Neuronal stem cell (in vitro differentiated cells): ENCODE results near the gene RTN4RL2.

Experiments used
- DNase-seq: peaks from one replicate; pipeline ENCODE4 v3.0.0-alpha.2; 2013; ENCODE audit warnings: low spot score
- H2AFZ ChIP-seq: one replicate; pipeline ENCODE4 v1.6.1; 2013; ENCODE audit warnings: mild to moderate bottlenecking, low read length, inconsistent platforms
- H2AK5ac ChIP-seq: 2 replicates; pipeline ENCODE4 v1.6.1; 2013; ENCODE audit warnings: low read depth, mild to moderate bottlenecking, inconsistent platforms, low read length, moderate library complexity, mixed read lengths
- H2BK120ac ChIP-seq: 2 replicates; pipeline ENCODE4 v1.6.1; 2013; ENCODE audit warnings: low read depth, mild to moderate bottlenecking, inconsistent platforms, low read length, moderate library complexity, mixed read lengths
- H2BK12ac ChIP-seq: one replicate; pipeline ENCODE4 v1.6.1; 2013; ENCODE audit warnings: low read length, inconsistent platforms
- H2BK15ac ChIP-seq: 2 replicates; pipeline ENCODE4 v1.6.1; 2013; ENCODE audit warnings: mild to moderate bottlenecking, low read length, inconsistent platforms, mixed read lengths
- H2BK5ac ChIP-seq: one replicate; pipeline ENCODE4 v1.6.1; 2013; ENCODE audit warnings: inconsistent platforms, mild to moderate bottlenecking, low read length, moderate library complexity
- H3K14ac ChIP-seq: one replicate; pipeline ENCODE4 v1.6.1; 2013; ENCODE audit warnings: low read length, inconsistent platforms
- H3K18ac ChIP-seq: 2 replicates; pipeline ENCODE4 v1.6.1; 2013; ENCODE audit warnings: low read length, inconsistent platforms
- H3K23ac ChIP-seq: 2 replicates; pipeline ENCODE4 v1.6.1; 2013; ENCODE audit warnings: low read depth, mild to moderate bottlenecking, mixed read lengths, low read length, inconsistent platforms; ENCODE audit not compliant: poor library complexity
- H3K27ac ChIP-seq: replicated peaks from 3 replicates; pipeline ENCODE4 v1.5.1; 2013; ENCODE audit warnings: low read length, inconsistent platforms
- H3K27me3 ChIP-seq, 3 experiments: 2 replicates each; pipeline ENCODE4 v1.6.1; 2013; ENCODE audit warnings: low read length in 3 of 3, mild to moderate bottlenecking in 2 of 3, inconsistent platforms in 1 of 3, low read depth in 1 of 3, mixed read lengths in 1 of 3, moderate library complexity in 1 of 3; ENCODE audit not compliant: control insufficient read depth in 3 of 3, insufficient read depth in 3 of 3
- H3K36me3 ChIP-seq, 2 donors: replicated peaks in 1 of 2; 2 replicates each; pipeline ENCODE4 v1.6.1; 2013; ENCODE audit warnings: low read length in 2 of 2; ENCODE audit not compliant: control insufficient read depth in 2 of 2, insufficient read depth in 2 of 2
- H3K4ac ChIP-seq: 2 replicates; pipeline ENCODE4 v1.6.1; 2013; ENCODE audit warnings: inconsistent platforms, mild to moderate bottlenecking, low read length, moderate library complexity
- H3K4me1 ChIP-seq, 2 donors: 1 replicate in 1 of 2; 2 replicates in 1 of 2; pipeline ENCODE4 v1.6.1; 2013; ENCODE audit warnings: low read length in 2 of 2, low read depth in 1 of 2; ENCODE audit not compliant: control insufficient read depth in 2 of 2, insufficient read depth in 1 of 2
- H3K4me2 ChIP-seq: one replicate; pipeline ENCODE4 v1.6.1; 2013; ENCODE audit warnings: mild to moderate bottlenecking, low read length, inconsistent platforms; ENCODE audit not compliant: insufficient read depth, poor library complexity, severe bottlenecking
- H3K4me3 ChIP-seq, 2 donors: 2 replicates each; pipeline ENCODE4 v1.5.1; 2013; ENCODE audit warnings: low read length in 2 of 2, mild to moderate bottlenecking in 2 of 2, inconsistent platforms in 1 of 2, moderate library complexity in 1 of 2
- H3K79me1 ChIP-seq: one replicate; pipeline ENCODE4 v1.6.1; 2013; ENCODE audit warnings: low read depth, mild to moderate bottlenecking, inconsistent platforms, low read length, moderate library complexity
- H3K9ac ChIP-seq: one replicate; pipeline ENCODE4 v1.6.1; 2013; ENCODE audit warnings: mild to moderate bottlenecking, low read depth, low read length, inconsistent platforms; ENCODE audit not compliant: poor library complexity
- H3K9me3 ChIP-seq, 2 donors: replicated peaks in 1 of 2; 2 replicates each; pipeline versions ENCODE3 to v1.6.1; 2013; ENCODE audit warnings: low read length in 2 of 2, mild to moderate bottlenecking in 2 of 2, inconsistent platforms in 1 of 2, low read depth in 1 of 2, mixed read lengths in 1 of 2, moderate library complexity in 1 of 2; ENCODE audit not compliant: control insufficient read depth in 2 of 2, insufficient read depth in 1 of 2
- H4K8ac ChIP-seq: one replicate; pipeline ENCODE4 v1.6.1; 2013; ENCODE audit warnings: low read depth, mild to moderate bottlenecking, inconsistent platforms, low read length, moderate library complexity
- H4K91ac ChIP-seq: one replicate; pipeline ENCODE4 v1.6.1; 2013; ENCODE audit warnings: low read length, low read depth, mild to moderate bottlenecking, inconsistent platforms; ENCODE audit not compliant: poor library complexity
- WGBS, 2 donors: extraction: QIAGEN DNeasy Blood & Tissue Kit; methylation state at CpG; one replicate each; pipeline ENCODE4 v1.1.7; 2013; ENCODE audit warnings: missing lambda C conversion rate in 2 of 2, mixed read lengths in 1 of 2; ENCODE audit not compliant: insufficient read length in 2 of 2, insufficient replicate concordance in 1 of 2; ENCODE audit errors: extremely low coverage in 2 of 2; 5-methylcytosine and 5-hydroxymethylcytosine counted together

Gene RTN4RL2

DNA sequence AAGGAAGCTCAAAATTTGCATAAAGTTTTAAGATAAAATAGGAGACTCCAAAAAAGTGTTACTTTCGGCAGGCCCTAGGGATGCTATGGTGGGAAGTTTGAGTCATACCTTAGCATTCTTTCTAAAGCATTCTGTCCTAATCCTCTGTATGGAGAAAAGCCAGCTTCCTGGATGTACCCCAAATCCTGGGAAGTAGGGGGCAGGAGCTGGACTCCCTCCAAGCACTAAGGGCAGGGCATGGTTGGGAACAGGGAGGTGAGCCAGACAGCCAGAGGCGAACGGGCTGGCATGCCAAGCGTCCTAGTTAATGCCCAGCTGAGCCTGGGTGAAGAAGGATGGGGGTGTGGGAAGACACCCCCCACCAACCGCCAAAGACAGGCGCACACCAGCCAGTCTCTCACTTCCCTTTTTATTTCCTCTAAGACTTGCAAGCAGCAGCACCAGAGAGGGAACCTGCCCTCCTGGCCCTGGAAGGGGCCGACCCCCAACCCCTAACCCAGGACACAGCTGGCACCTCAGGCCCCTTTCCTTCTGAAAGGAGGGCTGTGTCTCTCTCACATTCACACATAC lies 23.9 kb downstream of the RTN4RL2 start:
- H3K4me2 ChIP-seq: no peak overlapping the region
- H3K36me3 ChIP-seq: no peaks in the 10 kb centered on the region
- no peak overlapping the region for H3K18ac ChIP-seq
- no peak overlapping the region for H2BK120ac ChIP-seq
- H3K79me1 ChIP-seq: no peaks in the 10 kb centered on the region
- H4K91ac ChIP-seq: no peak overlapping the region
- peak overlapping the region; percentile 56 for H3K14ac ChIP-seq
- no peak overlapping the region for H4K8ac ChIP-seq
- no peak overlapping the region for H3K27ac ChIP-seq
- H3K27me3 ChIP-seq: peaks cover 5 to 34% (median 8%) of the 10 kb centered on the region in 3 experiments
- H2BK15ac ChIP-seq: peak overlapping the region; percentile 42
- H3K23ac ChIP-seq: no peak overlapping the region
- H2AK5ac ChIP-seq: peak overlapping the region; percentile 88
- H3K4ac ChIP-seq: no peak overlapping the region
- H2BK5ac ChIP-seq: peak overlapping the region; percentile 61
- H3K9me3 ChIP-seq: no peaks in the 10 kb centered on the region
- peaks cover 16 to 30% of the 10 kb centered on the region in 2 donors for H3K4me1 ChIP-seq
- DNase-seq: no peak
- H2BK12ac ChIP-seq: peak overlapping the region; percentile 41
- no CpG with 5 or more reads among the region's 7 CpGs for WGBS, 2 donors
- no peak overlapping the region for H2AFZ ChIP-seq
- H3K9ac ChIP-seq: peak overlapping the region; percentile 60
- no peak overlapping the region for H3K4me3 ChIP-seq

DNA sequence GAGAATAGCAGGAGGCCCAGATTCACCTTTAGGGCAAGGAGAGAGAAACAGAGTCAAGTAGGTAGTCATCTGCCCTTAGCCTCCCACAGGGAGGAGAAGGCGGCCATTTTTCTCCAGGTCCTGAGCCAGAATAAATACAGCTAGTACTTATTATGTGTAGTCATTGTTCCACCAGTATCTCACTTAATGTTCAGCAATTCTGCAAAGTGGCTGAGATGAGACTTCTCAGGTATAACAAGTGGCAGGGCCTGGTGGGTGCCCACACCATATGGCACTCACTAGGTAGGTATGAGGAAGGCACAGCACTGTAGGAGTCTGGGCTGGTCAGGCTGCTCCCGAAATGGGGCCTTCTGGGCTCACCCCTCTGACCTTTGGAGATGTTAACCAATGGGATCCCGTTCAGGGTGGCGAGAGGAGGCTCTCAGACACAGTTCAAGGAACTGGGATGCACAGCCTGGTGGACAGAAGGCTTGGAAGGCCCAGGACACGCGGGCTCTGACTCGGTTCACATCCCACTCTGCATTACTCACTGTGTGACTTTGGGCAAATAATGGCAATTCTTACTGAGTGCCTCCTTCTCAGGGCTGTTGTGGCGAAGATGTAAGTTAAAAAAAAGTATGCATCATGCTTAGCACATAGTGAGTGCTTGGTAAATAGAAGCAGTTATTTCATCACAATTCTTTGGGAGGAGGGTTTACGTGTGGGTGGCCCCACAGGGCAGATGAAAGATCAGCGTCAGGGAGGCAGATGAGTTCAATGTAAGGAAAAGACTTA lies 25.1 kb downstream of the RTN4RL2 start:
- Histone ChIP-seq H2BK5ac (no peak overlapping the region), H3K36me3 (no peaks in the 10 kb centered on the region), H3K9ac (no peak overlapping the region), H2BK12ac (no peak overlapping the region), H3K79me1 (no peaks in the 10 kb centered on the region), H3K23ac (no peak overlapping the region), H2AFZ (no peak overlapping the region), H3K27me3 (peaks cover 5 to 27% (median 8%) of the 10 kb centered on the region in 3 experiments), H3K4ac (no peak overlapping the region), H3K27ac (no peak overlapping the region), H3K4me3 (no peak overlapping the region), H3K18ac (no peak overlapping the region), H3K4me2 (no peak overlapping the region), H4K8ac (no peak overlapping the region), H2BK15ac (no peak overlapping the region), H2BK120ac (no peak overlapping the region), H2AK5ac (no peak overlapping the region), H3K4me1 (peaks cover 11 to 25% of the 10 kb centered on the region in 2 donors), H4K91ac (no peak overlapping the region), H3K9me3 (no peaks in the 10 kb centered on the region), H3K14ac (no peak overlapping the region)
- no CpG with 5 or more reads among the region's 10 CpGs for WGBS, 2 donors
- DNase-seq: no peak

DNA sequence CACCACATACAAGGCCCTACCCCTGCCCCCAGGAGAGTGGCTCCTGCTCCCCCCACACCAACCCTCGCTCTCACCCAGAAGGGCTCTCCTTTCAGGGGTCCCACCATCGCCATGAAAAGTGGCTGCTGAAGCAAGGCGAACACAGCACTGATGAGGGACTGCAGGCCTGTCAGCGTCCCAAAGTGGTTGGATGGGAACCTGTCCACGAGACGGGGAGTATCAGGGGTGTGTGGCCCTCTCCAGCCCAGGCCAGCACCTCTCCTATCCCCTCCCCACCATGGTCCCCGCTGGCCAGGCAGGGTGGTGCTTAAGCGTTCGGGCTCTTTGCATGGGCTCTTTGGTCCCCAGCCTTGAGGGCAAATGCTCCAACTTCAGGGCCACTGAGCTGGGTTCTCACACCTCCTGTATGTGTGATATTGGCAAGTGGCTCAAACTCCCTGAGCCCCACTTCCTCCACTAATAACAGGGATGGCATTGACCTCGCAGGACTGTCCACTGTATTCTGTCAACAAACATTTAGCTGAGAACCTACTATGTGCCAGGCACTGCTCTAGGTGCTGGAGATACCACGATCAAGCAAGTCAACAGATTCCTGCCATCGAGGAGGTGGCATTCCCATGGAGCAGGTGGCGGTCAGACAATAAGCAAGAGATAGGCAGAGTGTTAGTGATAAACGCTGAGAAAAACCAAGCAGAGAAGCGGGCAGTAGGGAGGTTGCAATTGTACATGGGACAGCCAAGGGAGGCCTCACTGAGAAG lies 26.9 kb downstream of the RTN4RL2 start:
- no CpG with 5 or more reads among the region's 15 CpGs for WGBS, 2 donors

More for the DNA sequence above, 26.9 kb downstream of the RTN4RL2 start:
- Histone ChIP-seq H3K4me1 (peaks cover 7 to 20% of the 10 kb centered on the region in 2 donors), H3K27me3 (peaks cover 1 to 10% (median 3%) of the 10 kb centered on the region in 3 experiments), H3K36me3 (no peaks in the 10 kb centered on the region), H2AFZ (no peak overlapping the region), H3K27ac (no peak overlapping the region), H3K4ac (no peak overlapping the region), H3K14ac (no peak overlapping the region), H2AK5ac (peak overlapping the region; percentile 87), H3K18ac (peak overlapping the region; percentile 52), H2BK15ac (no peak overlapping the region), H4K91ac (no peak overlapping the region), H3K79me1 (no peaks in the 10 kb centered on the region), H3K23ac (peak overlapping the region; percentile 74), H4K8ac (no peak overlapping the region), H2BK12ac (no peak overlapping the region), H2BK5ac (no peak overlapping the region), H3K9ac (peak overlapping the region; percentile 9), H3K9me3 (no peaks in the 10 kb centered on the region), H2BK120ac (no peak overlapping the region), H3K4me3 (no peak overlapping the region), H3K4me2 (no peak overlapping the region)
- DNase-seq: no peak
